ENCODE measurements around the gene GTF2H2.
"Not testable (repeated sequence)": the region's sequence is repeated elsewhere in the genome, so short reads cannot be mapped to it uniquely, and the experiment has no call there.

The GTF2H2 gene

GRCh38 chr5:71025289-71025953 is 42.1 kb downstream of the GTF2H2 start, which contains the start of gene NAIP:
TSS of gene NAIP (minus strand) at chr5:71025339. CDS start at chr5:71012915, 12,424 bp downstream.
- H3K27ac Mint-ChIP-seq, H3K9me3 Mint-ChIP-seq, H3K27me3 Mint-ChIP-seq, H3K4me1 Mint-ChIP-seq, H3K36me3 Mint-ChIP-seq, H3K4me3 Mint-ChIP-seq: not testable (repeated sequence)

- H3K4me3 Mint-ChIP-seq, H3K9me3 Mint-ChIP-seq, H3K27ac Mint-ChIP-seq, H3K4me1 Mint-ChIP-seq, H3K36me3 Mint-ChIP-seq, H3K27me3 Mint-ChIP-seq: not testable (repeated sequence)
Observed at GRCh38 chr5:71020643-71021042, 46.8 kb downstream of the GTF2H2 start.

- not testable (repeated sequence) for H3K4me1 Mint-ChIP-seq, H3K4me3 Mint-ChIP-seq, H3K27ac Mint-ChIP-seq, H3K9me3 Mint-ChIP-seq, H3K36me3 Mint-ChIP-seq, H3K27me3 Mint-ChIP-seq
Observed at GRCh38 chr5:71018376-71019005, 49.0 kb downstream of the GTF2H2 start.

GRCh38 chr5:71014176-71014575 is 53.3 kb downstream of the GTF2H2 start:
- Mint-ChIP-seq H3K27ac (no peak overlapping the region), H3K4me1 (no peaks in the 10 kb centered on the region), H3K4me3 (no peak overlapping the region), H3K9me3 (no peaks in the 10 kb centered on the region), H3K36me3 (no peaks in the 10 kb centered on the region), H3K27me3 (no peaks in the 10 kb centered on the region)

GRCh38 chr5:71013575-71013974 is 53.9 kb downstream of the GTF2H2 start:
- H3K27me3 Mint-ChIP-seq, result no peaks in the 10 kb centered on the region
- no peaks in the 10 kb centered on the region for H3K9me3 Mint-ChIP-seq
- H3K4me1 Mint-ChIP-seq, result no peaks in the 10 kb centered on the region
- no peak overlapping the region for H3K4me3 Mint-ChIP-seq
- H3K27ac Mint-ChIP-seq, result no peak overlapping the region
- no peaks in the 10 kb centered on the region for H3K36me3 Mint-ChIP-seq

GRCh38 chr5:71011194-71011792 is 56.2 kb downstream of the GTF2H2 start:
- Mint-ChIP-seq H3K27ac (no peak overlapping the region), H3K36me3 (no peaks in the 10 kb centered on the region), H3K27me3 (no peaks in the 10 kb centered on the region), H3K4me3 (no peak overlapping the region), H3K9me3 (no peaks in the 10 kb centered on the region), H3K4me1 (no peaks in the 10 kb centered on the region)

- H3K9me3 Mint-ChIP-seq, H3K27me3 Mint-ChIP-seq, H3K27ac Mint-ChIP-seq: not testable (repeated sequence)
Observed at GRCh38 chr5:71006983-71007382, 60.5 kb downstream of the GTF2H2 start.

More at GRCh38 chr5:71006983-71007382, 60.5 kb downstream of the GTF2H2 start:
- not testable (repeated sequence) for H3K36me3 Mint-ChIP-seq, H3K4me3 Mint-ChIP-seq, H3K4me1 Mint-ChIP-seq

Measured in activated naive CD4-positive, alpha-beta T cell treated with anti-CD3 and anti-CD28 coated beads, Interleukin-2, amount 50 U/mL, for 24 hours (primary cell).